HepG2 (cell line): ENCODE results near the gene C11orf91. TPM values are rescaled to one million over a fixed set of nuclear protein-coding genes. Genes with fewer than 3 reads are reported as not detected.

ENCODE experiments used
- BRCA1 ChIP-seq: sonication (generic); formaldehyde crosslinking; IDR thresholded peaks from 2 replicates; pipeline ENCODE4 v1.4.0; 2020; ENCODE audit warnings: missing genetic modification reagents
- ERF ChIP-seq: IDR thresholded peaks from 2 replicates; pipeline ENCODE4 v1.6.1; 2018; ENCODE audit warnings: missing biosample characterization, missing genetic modification reagents
- HNF1B ChIP-seq: sonication (generic); formaldehyde crosslinking; IDR thresholded peaks from 2 replicates; pipeline ENCODE4 v1.5.1; 2020; ENCODE audit warnings: mild to moderate bottlenecking, moderate library complexity, missing genetic modification reagents
- PBX2 ChIP-seq: IDR thresholded peaks from 2 replicates; pipeline ENCODE4 v1.6.1; 2016; ENCODE audit warnings: control low read depth
- POLR2AphosphoS5 ChIP-seq: IDR thresholded peaks from 2 replicates; pipeline ENCODE4 v1.6.1; 2012; ENCODE audit warnings: low read depth, low read length
- RARA ChIP-seq: IDR thresholded peaks from 2 replicates; pipeline ENCODE4 v1.6.1; 2016; ENCODE audit warnings: missing genetic modification reagents, missing compliant biosample characterization
- SALL1 ChIP-seq: sonication (generic); formaldehyde crosslinking; IDR thresholded peaks from 2 replicates; pipeline ENCODE4 v1.8.0; 2022; ENCODE audit warnings: mild to moderate bottlenecking, missing genetic modification reagents
- SIX1 ChIP-seq: sonication (generic); formaldehyde crosslinking; IDR thresholded peaks from 2 replicates; pipeline ENCODE4 v1.4.0; 2020; ENCODE audit warnings: missing genetic modification reagents, borderline replicate concordance
- TAF1 ChIP-seq: sonication (generic); formaldehyde crosslinking; IDR thresholded peaks from 2 replicates; pipeline ENCODE4 v1.4.0; 2020; ENCODE audit warnings: missing genetic modification reagents
- THRA ChIP-seq: sonication (generic); formaldehyde crosslinking; IDR thresholded peaks from 2 replicates; pipeline ENCODE4 v1.4.0; 2020; ENCODE audit warnings: missing genetic modification reagents, borderline replicate concordance
- ZBTB43 ChIP-seq: sonication (generic); formaldehyde crosslinking; conservative IDR thresholded peaks from 2 replicates; pipeline ENCODE4 v1.4.0; 2020; ENCODE audit warnings: missing genetic modification reagents
- ZBTB7A ChIP-seq: sonication (generic); formaldehyde crosslinking; IDR thresholded peaks from 2 replicates; pipeline ENCODE4 v1.8.0; 2022; ENCODE audit warnings: mild to moderate bottlenecking, missing genetic modification reagents
- ZNF160 ChIP-seq: sonication (generic); formaldehyde crosslinking; IDR thresholded peaks from 2 replicates; pipeline ENCODE4 v1.8.0; 2022; ENCODE audit warnings: mild to moderate bottlenecking, inconsistent platforms, missing genetic modification reagents
- ZNF253 ChIP-seq: sonication (generic); formaldehyde crosslinking; IDR thresholded peaks from 2 replicates; pipeline ENCODE4 v1.8.0; 2022; ENCODE audit warnings: mild to moderate bottlenecking, missing genetic modification reagents, borderline replicate concordance
- ZNF260 ChIP-seq: sonication (generic); formaldehyde crosslinking; IDR thresholded peaks from 2 replicates; pipeline ENCODE4 v1.4.0; 2020; ENCODE audit warnings: missing genetic modification reagents, low read depth, mild to moderate bottlenecking, borderline replicate concordance
- ZNF329 ChIP-seq: sonication (generic); formaldehyde crosslinking; IDR thresholded peaks from 2 replicates; pipeline ENCODE4 v1.9.0; 2021; ENCODE audit warnings: low read depth, mild to moderate bottlenecking, missing genetic modification reagents
- ZNF674 ChIP-seq: sonication (generic); formaldehyde crosslinking; IDR thresholded peaks from 2 replicates; pipeline ENCODE4 v1.5.0; 2020; ENCODE audit warnings: low read depth, mild to moderate bottlenecking, missing genetic modification reagents
- ZNF724P ChIP-seq: sonication (generic); formaldehyde crosslinking; IDR thresholded peaks from 2 replicates; pipeline ENCODE4 v1.8.0; 2022; ENCODE audit warnings: missing genetic modification reagents, borderline replicate concordance
- ZNF784 ChIP-seq: sonication (generic); formaldehyde crosslinking; IDR thresholded peaks from 2 replicates; pipeline ENCODE4 v1.5.1; 2020; ENCODE audit warnings: missing genetic modification reagents, mild to moderate bottlenecking, borderline replicate concordance
- ZSCAN20 ChIP-seq: sonication (generic); formaldehyde crosslinking; IDR thresholded peaks from 2 replicates; pipeline ENCODE4 v1.4.0; 2020; ENCODE audit warnings: missing genetic modification reagents, mild to moderate bottlenecking, borderline replicate concordance
- polyA plus RNA-seq, 8 experiments: library from polyadenylated mRNA; depleted of rRNA in 3 of 8; stranded (reverse) in 7 of 8; unstranded in 1 of 8; fragments of >200 nt; fragmentation: Illumina TruSeq in 4 of 8; extraction: Trizol in 4 of 8; gene quantifications; 2 replicates each; pipeline versions ENCODE4 v1.2.1 to v1.2.3, GENCODE V29; 2011 to 2016; ENCODE audit warnings: low read depth in 4 of 8, missing spikeins in 1 of 8, mixed read lengths in 1 of 8; ENCODE audit not compliant: insufficient read depth in 1 of 8
- total RNA-seq, 5 experiments: library from RNA; depleted of rRNA; stranded (reverse); fragments of >200 nt; fragmentation: Illumina TruSeq; extraction: Trizol; gene quantifications; 2 replicates each; pipeline ENCODE4 v1.2.3, GENCODE V29; 2016; ENCODE audit warnings: low read depth in 1 of 5

Gene C11orf91
- total and polyA plus RNA-seq, 2 of the 13 experiments (the other 11 are each of a cell fraction or from before 2014, with no cell fraction given) = 0.35 TPM; not detected in 1

- TF ChIP-seq ZNF784 (CRISPR knock-in tag) (no peak), ERF (CRISPR knock-in tag) (peak; percentile 38; the same call in 1 of the 2 replicates), ZBTB7A (CRISPR knock-in tag) (no peak), ZNF260 (CRISPR knock-in tag) (no peak), PBX2 (CRISPR knock-in tag) (no peak), BRCA1 (CRISPR knock-in tag) (no peak), SALL1 (CRISPR knock-in tag) (peak; percentile 8; the same call in 1 of the 2 replicates), ZNF160 (CRISPR knock-in tag) (no peak), THRA (CRISPR knock-in tag) (no peak; the same call in 1 of the 2 replicates), HNF1B (CRISPR knock-in tag) (no peak), ZNF253 (CRISPR knock-in tag) (0 out of 2 replicates have a peak, but pooled peaks have one; percentile 42), ZSCAN20 (CRISPR knock-in tag) (peak; percentile 76; the same call in 1 of the 2 replicates), ZBTB43 (CRISPR knock-in tag) (0 out of 2 replicates have a peak, but pooled peaks have one; percentile 21), RARA (CRISPR knock-in tag) (no peak), POLR2AphosphoS5 (peak; percentile 81), SIX1 (CRISPR knock-in tag) (no peak), TAF1 (peak; percentile 74; the same call in 1 of the 2 replicates), ZNF674 (no peak), ZNF724P (CRISPR knock-in tag) (no peak), ZNF329 (no peak)
Measured at GRCh38 chr11:33736148-33736812, 35.7 kb upstream of the C11orf91 start, which contains the start of gene CD59 (continued).
